HepG2 (cell line): ENCODE results near the gene TMEM100.

Experiments used
- CENPX ChIP-seq: sonication (generic); formaldehyde crosslinking; IDR thresholded peaks from 2 replicates; pipeline ENCODE4 v1.9.0; 2021; ENCODE audit warnings: mild to moderate bottlenecking, missing genetic modification reagents, moderate library complexity
- CTCF ChIP-seq: sonication (generic); formaldehyde crosslinking; IDR thresholded peaks from 2 replicates; pipeline ENCODE4 v1.5.0; 2020; ENCODE audit warnings: mild to moderate bottlenecking, missing genetic modification reagents, moderate library complexity
- DZIP1 ChIP-seq: sonication (generic); formaldehyde crosslinking; IDR thresholded peaks from 2 replicates; pipeline ENCODE4 v1.5.0; 2020; ENCODE audit warnings: mild to moderate bottlenecking, missing genetic modification reagents
- ERF ChIP-seq: IDR thresholded peaks from 2 replicates; pipeline ENCODE4 v1.6.1; 2018; ENCODE audit warnings: missing biosample characterization, missing genetic modification reagents
- GTF2F1 ChIP-seq: fragments of 150-350 bp; IDR thresholded peaks from 2 replicates; pipeline ENCODE4 v1.6.1; 2014; ENCODE audit warnings: low read length
- KLF11 ChIP-seq: IDR thresholded peaks from 2 replicates; pipeline ENCODE4 v1.6.1; 2016; ENCODE audit warnings: missing compliant biosample characterization
- KLF16 ChIP-seq, 2 experiments: sonication (generic) in 1 of 2; formaldehyde crosslinking in 1 of 2; IDR thresholded peaks; 2 replicates each; pipeline versions ENCODE4 v1.6.1 to v1.8.0; 2016 to 2023; ENCODE audit warnings: missing genetic modification reagents in 2 of 2, missing compliant biosample characterization in 1 of 2
- STAT5B ChIP-seq: sonication (generic); formaldehyde crosslinking; IDR thresholded peaks from 2 replicates; pipeline ENCODE4 v1.4.0; 2020; ENCODE audit warnings: missing genetic modification reagents
- UBTF ChIP-seq: sonication (generic); formaldehyde crosslinking; IDR thresholded peaks from 2 replicates; pipeline ENCODE4 v1.4.0; 2020; ENCODE audit warnings: mild to moderate bottlenecking, missing genetic modification reagents
- ZBTB46 ChIP-seq: sonication (generic); formaldehyde crosslinking; IDR thresholded peaks from 2 replicates; pipeline ENCODE4 v1.4.0; 2020; ENCODE audit warnings: mild to moderate bottlenecking, missing genetic modification reagents, borderline replicate concordance
- ZNF44 ChIP-seq: sonication (generic); formaldehyde crosslinking; IDR thresholded peaks from 2 replicates; pipeline ENCODE4 v1.5.1; 2020; ENCODE audit warnings: mild to moderate bottlenecking, missing genetic modification reagents
- ZNF574 ChIP-seq: sonication (generic); formaldehyde crosslinking; IDR thresholded peaks from 2 replicates; pipeline ENCODE4 v1.4.0; 2020; ENCODE audit warnings: missing genetic modification reagents

- TF ChIP-seq CTCF (CRISPR knock-in tag) (no peak), KLF11 (CRISPR knock-in tag) (no peak), ZNF574 (no peak), UBTF (no peak), STAT5B (CRISPR knock-in tag) (no peak), ERF (CRISPR knock-in tag) (no peak), GTF2F1 (no peak), CENPX (CRISPR knock-in tag) (no peak), ZNF44 (CRISPR knock-in tag) (no peak), KLF16 (CRISPR knock-in tag; IDR thresholded peaks at IDR 0.05) (no peak), DZIP1 (no peak), ZBTB46 (CRISPR knock-in tag) (no peak)
Measured at GRCh38 chr17:55689672-55690071, 33.0 kb downstream of the TMEM100 start.
